CD14-positive monocyte (primary cell): Measurements from ENCODE around the gene SMYD4. TPM values are rescaled to one million over a fixed set of nuclear protein-coding genes. Genes with fewer than 3 reads are reported as not detected.

Experiments
- DNase-seq, 3 donors: peaks; one replicate each; pipeline ENCODE4 v3.0.0-alpha.2; 2011 to 2022
- H2AFZ ChIP-seq: 2 replicates; pipeline ENCODE4 v1.6.0; 2012; ENCODE audit warnings: mild to moderate bottlenecking, low read depth, low read length, inconsistent platforms; ENCODE audit not compliant: insufficient read depth, poor library complexity, severe bottlenecking
- H3K27ac ChIP-seq, 2 donors: 1 replicate in 1 of 2; 2 replicates in 1 of 2; pipeline ENCODE4 v1.5.1; 2012 to 2013; ENCODE audit warnings: low read length in 2 of 2, control low read depth in 1 of 2, inconsistent platforms in 1 of 2, low read depth in 1 of 2, mild to moderate bottlenecking in 1 of 2
- H3K27me3 ChIP-seq, 2 donors: one replicate each; pipeline versions ENCODE4 v1.6.0 to v1.6.1; 2011 to 2013; ENCODE audit warnings: low read length in 2 of 2; ENCODE audit not compliant: control insufficient read depth in 2 of 2, insufficient read depth in 2 of 2
- H3K36me3 ChIP-seq, 2 donors: replicated peaks in 1 of 2; 1 replicate in 1 of 2; 2 replicates in 1 of 2; pipeline versions ENCODE4 v1.5.1 to v1.6.1; 2012 to 2013; ENCODE audit warnings: low read length in 2 of 2, control low read depth in 1 of 2, inconsistent platforms in 1 of 2, mild to moderate bottlenecking in 1 of 2; ENCODE audit not compliant: insufficient read depth in 2 of 2, control insufficient read depth in 1 of 2
- H3K4me1 ChIP-seq, 2 donors: 1 replicate in 1 of 2; 2 replicates in 1 of 2; pipeline versions ENCODE4 v1.5.1 to v1.6.1; 2012 to 2013; ENCODE audit warnings: low read length in 2 of 2, control low read depth in 1 of 2, inconsistent platforms in 1 of 2, mild to moderate bottlenecking in 1 of 2, moderate library complexity in 1 of 2; ENCODE audit not compliant: insufficient read depth in 2 of 2, control insufficient read depth in 1 of 2
- H3K4me2 ChIP-seq: replicated peaks from 2 replicates; pipeline ENCODE3; 2012; ENCODE audit warnings: low read length, moderate library complexity, mild to moderate bottlenecking; ENCODE audit not compliant: poor library complexity, severe bottlenecking; ENCODE audit errors: extremely low read depth
- H3K4me3 ChIP-seq, 3 experiments: fragments of 200-600 bp in 1 of 3; sonication (generic) in 1 of 3; replicated peaks in 1 of 3; 1 replicate in 2 of 3; 2 replicates in 1 of 3; pipeline ENCODE4 v1.5.1; 2011 to 2013; ENCODE audit warnings: low read length in 3 of 3, mild to moderate bottlenecking in 3 of 3, control low read depth in 2 of 3, low read depth in 2 of 3, inconsistent platforms in 1 of 3, moderate library complexity in 1 of 3
- H3K79me2 ChIP-seq: 2 replicates; pipeline ENCODE4 v1.6.0; 2012; ENCODE audit warnings: mild to moderate bottlenecking, control low read depth, inconsistent platforms, low read length, moderate library complexity; ENCODE audit not compliant: insufficient read depth
- H3K9ac ChIP-seq: 2 replicates; pipeline ENCODE4 v1.6.0; 2017; ENCODE audit warnings: low read length, mild to moderate bottlenecking; ENCODE audit not compliant: insufficient read depth, poor library complexity, severe bottlenecking
- H3K9me3 ChIP-seq, 2 donors: replicated peaks in 1 of 2; 1 replicate in 1 of 2; 2 replicates in 1 of 2; pipeline versions ENCODE4 v1.5.1 to v1.6.1; 2012 to 2013; ENCODE audit warnings: low read length in 2 of 2, control low read depth in 1 of 2; ENCODE audit not compliant: control insufficient read depth in 1 of 2, insufficient read depth in 1 of 2
- H4K20me1 ChIP-seq: 2 replicates; pipeline ENCODE4 v1.6.0; 2012; ENCODE audit warnings: mild to moderate bottlenecking, low read length, control low read depth, moderate library complexity; ENCODE audit not compliant: insufficient read depth
- H3K27ac Mint-ChIP-seq, 7 donors: one replicate each; pipeline ENCODE4 v1.8.0; 2020; ENCODE audit warnings: mild to moderate bottlenecking in 7 of 7, mixed read lengths in 7 of 7, moderate library complexity in 6 of 7, inconsistent platforms in 2 of 7
- H3K27me3 Mint-ChIP-seq, 3 donors: one replicate each; pipeline ENCODE4 v1.8.0; 2021 to 2022; ENCODE audit warnings: low read depth in 3 of 3, mild to moderate bottlenecking in 3 of 3, mixed read lengths in 3 of 3, moderate library complexity in 3 of 3, inconsistent platforms in 1 of 3
- H3K36me3 Mint-ChIP-seq, 2 donors: one replicate each; pipeline ENCODE4 v1.8.0; 2020; ENCODE audit warnings: mixed read lengths in 2 of 2, inconsistent platforms in 1 of 2, mild to moderate bottlenecking in 1 of 2
- H3K4me1 Mint-ChIP-seq: one replicate; pipeline ENCODE4 v1.8.0; 2020; ENCODE audit warnings: mild to moderate bottlenecking, mixed read lengths
- H3K4me3 Mint-ChIP-seq, 2 donors: one replicate each; pipeline ENCODE4 v1.8.0; 2020; ENCODE audit warnings: mild to moderate bottlenecking in 2 of 2, mixed read lengths in 2 of 2, moderate library complexity in 1 of 2
- H3K9me3 Mint-ChIP-seq, 7 donors: one replicate each; pipeline ENCODE4 v1.8.0; 2020 to 2022; ENCODE audit warnings: mixed read lengths in 7 of 7, mild to moderate bottlenecking in 6 of 7, moderate library complexity in 6 of 7, inconsistent platforms in 2 of 7
- CTCF ChIP-seq: fragments of 200-600 bp; IDR thresholded peaks from one replicate; pipeline ENCODE4 v1.8.0; 2022; ENCODE audit warnings: antibody characterized with exemption, mild to moderate bottlenecking
- WGBS: methylation state at CpG from one replicate; pipeline ENCODE4 v1.1.5; 2013; ENCODE audit warnings: missing lambda C conversion rate; ENCODE audit not compliant: insufficient coverage; 5-methylcytosine and 5-hydroxymethylcytosine counted together
- intact Hi-C, 2 donors: fragments of 100-400 bp; cut with micrococcal nuclease; formaldehyde crosslinking; loops; one replicate each; pipeline versions ENCODE4 v1.15.0 to v1.15.1; 2023
- polyA plus RNA-seq, 3 donors: library from polyadenylated mRNA; depleted of rRNA in 1 of 3; unstranded in 2 of 3; stranded (reverse) in 1 of 3; fragments of 300-500 nt in 2 of 3; fragments of >200 nt in 1 of 3; fragmentation: Illumina TruSeq in 2 of 3; gene quantifications; 1 replicate in 2 of 3; 2 replicates in 1 of 3; pipeline ENCODE4 v1.2.3, GENCODE V29; 2012 to 2021

The SMYD4 gene
- polyA plus RNA-seq, 3 donors: 3.2 to 7.6 (median 6.1) TPM

- Histone ChIP-seq H3K27ac (no peak overlapping the region), H3K79me2 (no peaks in the 10 kb centered on the region), H3K27me3 (no peaks in the 10 kb centered on the region), H3K4me2 (no peak overlapping the region), H4K20me1 (no peaks in the 10 kb centered on the region), H3K9me3 (no peaks in the 10 kb centered on the region), H3K9ac (no peak overlapping the region), H3K36me3 (peaks cover 9 to 21% of the 10 kb centered on the region in 2 donors), H3K4me3 (no peak overlapping the region), H2AFZ (no peak overlapping the region), H3K4me1 (peaks cover 9% of the 10 kb centered on the region in 2 donors)
- intact Hi-C loops: no loop called here
- WGBS: no CpG with 5 or more reads among the region's 7 CpGs
- TF ChIP-seq CTCF: no peak
- H3K27ac Mint-ChIP-seq: peak overlapping the region in 2 of 7 donors; percentile 4 to 60
- peaks cover 0 to 4% (median 0%) of the 10 kb centered on the region in 7 donors for H3K9me3 Mint-ChIP-seq
- no peaks in the 10 kb centered on the region for H3K27me3 Mint-ChIP-seq
- H3K36me3 Mint-ChIP-seq: peaks cover 21 to 43% of the 10 kb centered on the region in 2 donors
- DNase-seq: no peak
- no peak overlapping the region for H3K4me3 Mint-ChIP-seq
- peaks cover 7% of the 10 kb centered on the region for H3K4me1 Mint-ChIP-seq
These were observed 9.0 kb downstream of the SMYD4 start for GRCh38 chr17:1820528-1821252.

- no peaks in the 10 kb centered on the region for H3K9me3 ChIP-seq
- no peaks in the 10 kb centered on the region for H3K4me1 ChIP-seq
- Mint-ChIP-seq H3K4me3 (no peak overlapping the region), H3K27me3 (no peaks in the 10 kb centered on the region), H3K9me3 (no peaks in the 10 kb centered on the region), H3K4me1 (no peaks in the 10 kb centered on the region), H3K36me3 (peaks cover 31 to 60% of the 10 kb centered on the region in 2 donors), H3K27ac (peak overlapping the region in 1 of 7 donors; percentile 35)
- no peak for DNase-seq
- H2AFZ ChIP-seq: no peak overlapping the region
- H3K27ac ChIP-seq: no peak overlapping the region
- WGBS: 84% methylated on average over 4 of the region's 5 CpGs
- no peak overlapping the region for H3K4me2 ChIP-seq
- H3K4me3 ChIP-seq: no peak overlapping the region
- H3K36me3 ChIP-seq: peaks cover 11 to 27% of the 10 kb centered on the region in 2 donors
- no peaks in the 10 kb centered on the region for H4K20me1 ChIP-seq
- TF ChIP-seq CTCF: no peak
- H3K27me3 ChIP-seq: no peaks in the 10 kb centered on the region
- intact Hi-C loops: no loop called here
- H3K9ac ChIP-seq: no peak overlapping the region
- no peaks in the 10 kb centered on the region for H3K79me2 ChIP-seq
These were observed 16.6 kb downstream of the SMYD4 start for GRCh38 chr17:1813088-1813487.
